GM12878 (cell line): ENCODE measurements around the gene PSMB3. TPM values are rescaled to one million over a fixed set of nuclear protein-coding genes. Genes with fewer than 3 reads are reported as not detected.

Experiments used
- DPF2 ChIP-seq: fragments of 450-650 bp; IDR thresholded peaks from 2 replicates; pipeline ENCODE4 v1.6.1; 2017; ENCODE audit warnings: mild to moderate bottlenecking
- MEF2A ChIP-seq: IDR thresholded peaks from 2 replicates; pipeline ENCODE4 v1.6.1; 2011; ENCODE audit warnings: low read depth, mild to moderate bottlenecking, low read length, moderate library complexity; ENCODE audit not compliant: insufficient read depth
- MXI1 ChIP-seq: fragments of 150-350 bp; IDR thresholded peaks from 2 replicates; pipeline ENCODE4 v1.6.1; 2011; ENCODE audit warnings: low read depth, mild to moderate bottlenecking, inconsistent platforms, low read length, improper control_type of control experiment
- POLR2AphosphoS5 ChIP-seq: IDR thresholded peaks from 2 replicates; pipeline ENCODE4 v1.6.1; 2011; ENCODE audit warnings: mild to moderate bottlenecking, low read length, inconsistent platforms
- POU2F2 ChIP-seq: IDR thresholded peaks from 3 replicates; pipeline ENCODE4 v1.6.1; 2011; ENCODE audit warnings: low read depth, mild to moderate bottlenecking, low read length, borderline replicate concordance
- SMAD1 ChIP-seq: fragments of 450-650 bp; IDR thresholded peaks from 2 replicates; pipeline ENCODE4 v1.6.1; 2018; ENCODE audit warnings: mild to moderate bottlenecking, low read depth; ENCODE audit not compliant: partially characterized antibody
- TAF1 ChIP-seq: IDR thresholded peaks from 2 replicates; pipeline ENCODE4 v1.6.1; 2011; ENCODE audit warnings: mild to moderate bottlenecking, low read depth, low read length, borderline replicate concordance
- TCF12 ChIP-seq: IDR thresholded peaks from 2 replicates; pipeline ENCODE4 v1.6.1; 2011; ENCODE audit warnings: low read depth, mild to moderate bottlenecking, low read length
- WRNIP1 ChIP-seq: IDR thresholded peaks from 2 replicates; pipeline ENCODE4 v1.6.1; 2011; ENCODE audit warnings: low read depth, low read length, improper control_type of control experiment, borderline replicate concordance
- YBX1 ChIP-seq: fragments of 450-650 bp; IDR thresholded peaks from 2 replicates; pipeline ENCODE4 v1.6.1; 2016; ENCODE audit warnings: antibody characterized with exemption
- ZBTB4 ChIP-seq: fragments of 450-650 bp; formaldehyde crosslinking; IDR thresholded peaks from 2 replicates; pipeline ENCODE4 v1.4.0; 2022; ENCODE audit warnings: mild to moderate bottlenecking, moderate library complexity
- polyA plus RNA-seq, 11 experiments: library from polyadenylated mRNA; depleted of rRNA in 4 of 11; unstranded in 6 of 11; stranded (reverse) in 5 of 11; fragments of >200 nt; fragmentation: Nextera tagmentation in 4 of 11; fragmentation: Illumina TruSeq in 1 of 11; extraction: Ambion mirVana in 4 of 11; extraction: Trizol in 1 of 11; gene quantifications; 1 replicate in 1 of 11; 2 replicates in 10 of 11; pipeline versions ENCODE4 v1.2.1 to v1.2.3, GENCODE V29; 2011 to 2016; ENCODE audit warnings: inconsistent platforms in 2 of 11, missing spikeins in 2 of 11, low read depth in 1 of 11
- total RNA-seq, 4 experiments: library from RNA; depleted of rRNA in 3 of 4; stranded (reverse); fragments of >200 nt in 3 of 4; fragmentation: Illumina TruSeq in 1 of 4; extraction: Trizol in 1 of 4; gene quantifications; 2 replicates each; pipeline versions ENCODE4 v1.2.1 to v1.2.3, GENCODE V29; 2013 to 2021

PSMB3 gene
- total and polyA plus RNA-seq, 10 of the 15 experiments (the other 5 are each of a cell fraction or from before 2014, with no cell fraction given), result 300 to 2,130 (median 490) TPM

GRCh38 chr17:38799501-38800236, 47.1 kb downstream of the PSMB3 start, which contains the start of gene PIP4K2B (continued):
- TF ChIP-seq ZBTB4 (no peak), MXI1 (peak; percentile 77), TCF12 (0 out of 2 replicates have a peak, but pooled peaks have one; percentile 7), MEF2A (no peak), TAF1 (0 out of 2 replicates have a peak, but pooled peaks have one; percentile 53), YBX1 (no peak), DPF2 (peak; percentile 83), POU2F2 (peak; percentile 66; the same call in 1 of the 3 replicates), SMAD1 (no peak), POLR2AphosphoS5 (peak; percentile 81), WRNIP1 (no peak)
